Measurements from ENCODE around the gene DISC1. TPM values are rescaled to one million over a fixed set of nuclear protein-coding genes. Genes with fewer than 3 reads are reported as not detected.

The DISC1 gene
- total RNA-seq, 1 donor from 2014 or later, result 9.5 TPM

DNA sequence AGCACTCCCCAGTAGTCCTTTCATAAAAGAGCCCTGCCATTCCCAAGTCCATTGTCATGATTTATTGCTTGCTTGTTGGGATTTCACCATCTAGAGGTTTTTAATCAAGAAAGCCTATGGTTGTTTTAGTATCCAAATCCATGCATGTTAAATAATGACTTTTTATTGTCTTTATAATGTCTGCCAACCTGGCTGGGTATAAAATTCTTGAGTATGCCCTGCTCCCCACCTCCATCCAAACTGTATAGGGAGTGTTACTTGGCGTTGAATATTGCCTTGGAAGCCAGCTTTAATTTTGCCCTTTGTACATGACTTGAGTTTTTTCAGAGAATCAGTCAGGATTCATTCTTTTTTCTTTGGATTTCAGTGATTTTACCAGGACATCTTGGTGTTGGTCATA, 44.2 kb downstream of the DISC1 start:
- ATAC-seq (no peak), DNase-seq (no peak)
- H3K27me3 ChIP-seq, result no peaks in the 10 kb centered on the region
- intact Hi-C loops (cut with DNase I), result no loop called here
- H3K4me3 ChIP-seq, result no peak overlapping the region
- TF ChIP-seq, protein P1, sequence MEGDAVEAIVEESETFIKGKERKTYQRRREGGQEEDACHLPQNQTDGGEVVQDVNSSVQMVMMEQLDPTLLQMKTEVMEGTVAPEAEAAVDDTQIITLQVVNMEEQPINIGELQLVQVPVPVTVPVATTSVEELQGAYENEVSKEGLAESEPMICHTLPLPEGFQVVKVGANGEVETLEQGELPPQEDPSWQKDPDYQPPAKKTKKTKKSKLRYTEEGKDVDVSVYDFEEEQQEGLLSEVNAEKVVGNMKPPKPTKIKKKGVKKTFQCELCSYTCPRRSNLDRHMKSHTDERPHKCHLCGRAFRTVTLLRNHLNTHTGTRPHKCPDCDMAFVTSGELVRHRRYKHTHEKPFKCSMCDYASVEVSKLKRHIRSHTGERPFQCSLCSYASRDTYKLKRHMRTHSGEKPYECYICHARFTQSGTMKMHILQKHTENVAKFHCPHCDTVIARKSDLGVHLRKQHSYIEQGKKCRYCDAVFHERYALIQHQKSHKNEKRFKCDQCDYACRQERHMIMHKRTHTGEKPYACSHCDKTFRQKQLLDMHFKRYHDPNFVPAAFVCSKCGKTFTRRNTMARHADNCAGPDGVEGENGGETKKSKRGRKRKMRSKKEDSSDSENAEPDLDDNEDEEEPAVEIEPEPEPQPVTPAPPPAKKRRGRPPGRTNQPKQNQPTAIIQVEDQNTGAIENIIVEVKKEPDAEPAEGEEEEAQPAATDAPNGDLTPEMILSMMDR (IDR thresholded peaks at IDR 0.05), result no peak
- H3K4me1 ChIP-seq, result no peaks in the 10 kb centered on the region
- no peaks in the 10 kb centered on the region for H3K9me3 ChIP-seq
- no peaks in the 10 kb centered on the region for H3K36me3 ChIP-seq
- no peak overlapping the region for H3K27ac ChIP-seq

GRCh38 chr1:231674575-231674974, 48.0 kb downstream of the DISC1 start:
- TF ChIP-seq, protein P1 (IDR thresholded peaks at IDR 0.05), result no peak
- H3K27me3 ChIP-seq, result no peaks in the 10 kb centered on the region
- H3K36me3 ChIP-seq, result no peaks in the 10 kb centered on the region
- no peak overlapping the region for H3K4me3 ChIP-seq
- DNase-seq (no peak), ATAC-seq (no peak)
- intact Hi-C loops (cut with DNase I), result no loop called here
- no peak overlapping the region for H3K27ac ChIP-seq
- H3K4me1 ChIP-seq, result no peaks in the 10 kb centered on the region
- no peaks in the 10 kb centered on the region for H3K9me3 ChIP-seq

GRCh38 chr1:231676487-231676886, 49.9 kb downstream of the DISC1 start:
- DNase-seq, result no peak
- Histone ChIP-seq H3K27ac (no peak overlapping the region), H3K4me3 (no peak overlapping the region), H3K4me1 (no peaks in the 10 kb centered on the region), H3K9me3 (no peaks in the 10 kb centered on the region), H3K27me3 (no peaks in the 10 kb centered on the region), H3K36me3 (no peaks in the 10 kb centered on the region)
- TF ChIP-seq, protein P1 (IDR thresholded peaks at IDR 0.05), result no peak
- ATAC-seq, result no peak
- intact Hi-C loops (cut with DNase I), result no loop called here

- no peaks in the 10 kb centered on the region for H3K27me3 ChIP-seq
- no peak for DNase-seq
- no peak overlapping the region for H3K27ac ChIP-seq
- TF ChIP-seq, protein P1 (IDR thresholded peaks at IDR 0.05), result no peak
- no peak overlapping the region for H3K4me3 ChIP-seq
- H3K36me3 ChIP-seq, result no peaks in the 10 kb centered on the region
- no peaks in the 10 kb centered on the region for H3K4me1 ChIP-seq
- H3K9me3 ChIP-seq, result no peaks in the 10 kb centered on the region
- intact Hi-C loops (cut with DNase I), result no loop called here
- no peak for ATAC-seq
These were observed 50.9 kb downstream of the DISC1 start for GRCh38 chr1:231677442-231677841.

GRCh38 chr1:231678011-231678432, 51.4 kb downstream of the DISC1 start:
- Histone ChIP-seq H3K27me3 (no peaks in the 10 kb centered on the region), H3K36me3 (no peaks in the 10 kb centered on the region), H3K27ac (no peak overlapping the region), H3K4me3 (no peak overlapping the region), H3K9me3 (no peaks in the 10 kb centered on the region), H3K4me1 (no peaks in the 10 kb centered on the region)
- DNase-seq (no peak), ATAC-seq (no peak)
- TF ChIP-seq, protein P1 (IDR thresholded peaks at IDR 0.05), result no peak
- intact Hi-C loops (cut with DNase I), result no loop called here

DNA sequence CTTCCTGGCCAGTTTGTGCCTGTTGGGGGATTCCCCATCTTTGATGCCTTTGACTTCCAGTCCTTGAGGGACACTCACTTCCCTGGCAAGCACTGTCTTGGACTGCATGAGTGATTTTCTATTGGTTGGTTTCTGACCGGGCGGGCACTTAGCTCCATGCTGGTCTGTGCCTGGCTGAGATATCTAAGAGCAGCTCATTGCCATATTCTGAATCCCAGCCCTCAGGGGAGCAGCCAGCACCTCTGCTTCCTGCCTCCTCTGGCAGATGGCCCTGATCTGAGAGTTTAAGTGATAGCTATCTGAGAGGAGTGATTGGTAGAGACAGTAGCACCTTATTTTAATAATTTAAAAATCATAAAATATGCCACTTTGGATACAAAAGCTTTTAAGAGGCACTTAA, 52.5 kb downstream of the DISC1 start:
- no peak overlapping the region for H3K27ac ChIP-seq
- DNase-seq (no peak), ATAC-seq (no peak)
- no peak overlapping the region for H3K4me3 ChIP-seq
- intact Hi-C loops (cut with DNase I), result no loop called here
- no peaks in the 10 kb centered on the region for H3K36me3 ChIP-seq
- H3K4me1 ChIP-seq, result no peaks in the 10 kb centered on the region
- TF ChIP-seq, protein P1 (IDR thresholded peaks at IDR 0.05), result no peak
- no peaks in the 10 kb centered on the region for H3K27me3 ChIP-seq
- no peaks in the 10 kb centered on the region for H3K9me3 ChIP-seq
